Ramos (cell line): ENCODE data around the gene CCR5.
"Not testable (repeated sequence)": the region's sequence is repeated elsewhere in the genome, so short reads cannot be mapped to it uniquely, and the experiment has no call there.

Experiments used
- in situ Hi-C: fragments of 300-500 bp; cut with MboI; formaldehyde crosslinking; loops from one replicate; pipeline ENCODE4 v1.14.3; 2022; ENCODE audit warnings: low sequenced_read_pairs; ENCODE audit not compliant: unreplicated experiment

CCR5 gene

DNA sequence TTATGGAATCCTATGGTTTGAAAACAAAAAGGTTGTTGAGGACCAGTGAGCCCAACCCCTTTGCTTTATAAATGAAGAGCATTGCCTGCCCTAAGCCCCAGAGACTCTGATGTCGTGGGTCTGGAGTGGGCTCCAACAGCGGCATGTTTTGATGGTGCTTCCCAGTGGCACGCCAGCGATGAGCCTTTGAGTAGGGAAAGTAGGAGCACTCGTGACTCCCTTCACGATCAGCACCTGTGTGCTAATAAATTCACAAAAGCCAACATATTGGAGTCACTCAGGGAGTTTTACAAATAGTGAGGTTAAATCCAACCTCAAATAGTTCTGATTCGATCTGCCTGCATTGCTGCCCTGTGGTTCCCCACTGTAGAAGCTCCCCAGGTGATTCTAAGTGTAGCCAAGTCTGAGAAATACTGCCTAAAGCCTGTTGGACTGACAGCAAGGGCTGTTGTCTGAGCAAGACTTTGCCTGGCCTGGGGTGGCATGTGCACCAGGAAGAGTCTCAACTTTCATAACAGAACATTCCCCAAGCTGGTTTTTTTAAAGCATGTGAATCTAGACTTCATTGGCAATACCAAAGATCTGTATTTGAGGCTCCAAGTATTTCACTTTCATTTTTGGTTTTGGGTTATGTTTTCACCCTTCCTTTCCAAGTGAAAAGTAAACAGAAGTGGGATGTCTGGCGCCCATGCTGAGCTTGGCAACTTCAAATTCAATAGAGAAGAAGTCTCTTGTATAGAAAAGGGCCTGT lies 9.9 kb downstream of the CCR5 start:
- in situ Hi-C loops: no loop called here

DNA sequence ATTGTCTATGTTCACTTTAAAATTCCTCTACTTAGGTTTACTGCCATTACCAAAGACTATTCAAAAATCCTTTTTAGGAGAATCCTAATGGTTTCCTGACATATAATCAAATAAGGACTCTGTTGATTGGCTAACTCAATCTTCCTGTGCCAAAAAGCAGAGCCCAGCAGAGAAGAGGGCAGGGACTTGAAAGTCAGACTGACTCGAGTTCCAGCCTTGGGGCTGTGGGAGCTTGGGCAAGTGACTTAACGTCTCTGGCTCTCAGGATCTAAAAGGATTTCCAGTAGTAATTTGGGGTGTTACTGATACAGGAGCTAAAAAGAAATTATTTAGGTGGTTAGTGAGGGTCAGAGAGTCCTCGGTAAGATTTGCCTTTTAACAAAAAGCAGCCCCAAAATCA lies 10.9 kb downstream of the CCR5 start:
- in situ Hi-C loops: no loop called here

DNA sequence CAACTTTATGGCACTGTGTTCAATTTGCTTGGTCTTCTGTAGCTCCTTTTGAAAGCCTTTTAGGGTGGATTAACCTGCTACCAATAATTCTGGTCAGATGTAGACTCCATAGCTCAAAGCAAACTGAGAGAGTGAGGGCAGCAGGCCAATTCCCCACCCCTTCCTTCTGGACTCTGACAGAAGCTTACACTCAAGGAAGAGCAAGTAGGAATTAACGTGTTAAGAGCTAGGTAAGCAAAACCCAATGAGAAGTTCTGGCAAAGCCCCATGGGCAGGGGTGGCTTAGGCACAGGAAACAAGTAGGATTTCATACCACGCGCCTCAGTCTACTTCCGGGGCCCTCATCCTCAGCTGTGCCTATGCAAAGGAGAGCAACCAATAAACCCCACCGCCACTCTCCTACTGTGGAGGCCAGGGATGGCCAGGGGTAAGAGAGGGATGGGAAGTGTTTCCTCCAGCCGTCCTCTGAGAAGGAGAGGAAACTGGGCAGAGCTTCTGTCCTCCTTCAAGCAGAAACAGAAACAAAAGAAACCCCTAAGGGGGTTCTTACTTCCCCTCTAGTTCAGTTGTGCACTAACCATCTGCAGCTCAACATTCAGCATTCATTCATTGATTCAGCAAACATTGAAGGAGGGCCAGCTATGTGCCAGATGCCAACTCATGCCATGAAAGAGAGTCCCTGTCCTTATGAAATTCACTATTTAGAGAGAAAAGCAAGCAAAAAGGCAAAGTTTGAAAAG lies 12.6 kb downstream of the CCR5 start:
- in situ Hi-C loops: no loop called here

DNA sequence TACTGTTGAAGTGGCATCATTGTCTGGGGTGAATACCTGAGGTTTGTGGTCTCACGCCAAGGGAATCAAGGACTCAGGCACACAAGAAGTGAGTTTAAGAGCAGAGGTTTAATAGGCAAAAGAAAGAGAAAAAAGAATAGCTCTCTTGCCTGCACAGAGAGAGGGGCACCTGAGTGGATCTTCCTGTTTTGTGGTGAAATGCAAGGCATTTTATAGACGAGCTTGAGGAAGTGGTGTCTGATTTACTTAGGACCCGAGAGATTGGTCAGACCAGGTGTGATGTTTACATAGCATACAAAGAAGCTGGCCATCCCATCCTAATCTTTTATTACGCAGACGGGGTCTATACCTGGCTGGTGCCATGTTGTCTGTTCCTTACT lies 13.2 kb downstream of the CCR5 start:
- in situ Hi-C loops: no loop called here

DNA sequence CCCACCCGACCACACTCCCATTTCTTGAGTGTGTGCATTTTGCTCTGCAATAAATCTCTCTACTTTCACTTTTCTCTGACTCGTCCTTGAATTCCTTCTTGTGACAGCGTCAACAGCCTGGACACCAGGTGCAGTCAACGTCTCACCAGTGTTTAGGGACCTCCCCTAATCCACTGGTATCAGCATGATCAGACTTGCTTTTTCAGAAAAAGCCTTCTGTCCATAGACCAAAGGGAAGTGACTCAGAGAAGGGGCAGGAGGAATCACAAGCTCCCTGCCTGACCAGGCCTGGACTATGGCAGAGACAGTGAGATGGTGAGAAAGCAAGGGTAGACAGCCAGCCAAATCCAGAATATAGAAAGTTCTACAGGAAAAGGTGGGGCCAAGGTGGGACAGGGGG lies 15.5 kb downstream of the CCR5 start:
- in situ Hi-C loops: no loop called here

DNA sequence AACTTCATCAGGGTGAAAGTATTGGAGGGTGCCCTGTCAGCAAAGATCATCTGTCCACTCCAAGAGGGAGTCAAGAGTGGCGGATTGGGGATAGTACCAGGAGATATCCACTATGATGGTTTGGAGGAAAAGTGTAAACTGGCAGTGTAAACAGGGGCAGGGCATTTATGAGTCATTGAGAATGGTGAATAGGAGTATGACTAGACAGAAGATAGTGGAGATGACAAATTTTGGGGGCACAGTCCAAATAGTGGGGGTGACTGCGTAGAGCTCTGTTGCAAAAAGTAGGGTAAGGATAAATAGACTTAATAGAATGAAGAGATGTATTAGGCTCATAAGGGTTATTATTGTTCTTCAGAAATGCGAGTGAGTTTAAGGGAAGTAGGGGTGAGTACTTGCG lies 18.1 kb downstream of the CCR5 start:
- in situ Hi-C loops: not testable (repeated sequence)

DNA sequence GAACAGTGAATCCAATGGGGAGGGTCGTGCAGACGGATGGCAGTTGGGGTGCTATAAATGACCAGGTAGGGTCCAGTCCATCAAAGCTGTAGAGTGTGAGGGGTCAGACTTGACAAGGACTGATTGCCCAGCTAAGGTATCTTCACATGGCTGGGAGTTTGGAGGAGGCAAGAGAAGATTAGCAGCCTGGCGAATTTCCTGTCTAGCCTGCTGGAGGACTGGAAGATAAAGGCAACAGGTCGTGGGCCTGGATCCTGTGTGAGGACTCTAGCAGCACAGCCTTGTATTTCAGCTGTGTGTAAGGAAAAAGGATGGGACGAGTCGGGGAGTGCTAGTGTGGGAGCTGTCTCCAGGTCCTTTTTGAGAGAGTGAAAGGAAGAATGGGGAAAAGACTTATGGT lies 18.6 kb downstream of the CCR5 start:
- in situ Hi-C loops: no loop called here

DNA sequence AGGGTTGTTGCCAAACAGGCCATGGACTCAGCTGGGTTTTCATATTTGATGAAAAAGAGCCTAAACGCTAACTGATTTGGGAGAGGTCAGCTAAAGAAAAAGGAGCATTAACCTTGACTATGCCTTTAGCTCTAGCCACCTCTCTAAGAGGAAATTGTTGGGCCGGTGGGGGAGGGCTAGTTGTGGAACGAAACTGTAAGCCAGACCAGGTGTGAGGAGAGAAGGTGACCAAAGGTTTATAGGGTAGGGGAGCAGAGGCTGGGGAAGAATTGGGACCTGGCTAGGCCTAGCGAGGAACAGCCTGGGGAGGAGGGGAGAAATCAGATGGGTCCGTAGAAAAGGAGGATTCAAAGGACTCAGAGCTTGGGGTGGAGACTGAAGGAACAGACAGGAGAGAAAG lies 20.8 kb downstream of the CCR5 start:
- in situ Hi-C loops: not testable (repeated sequence)

DNA sequence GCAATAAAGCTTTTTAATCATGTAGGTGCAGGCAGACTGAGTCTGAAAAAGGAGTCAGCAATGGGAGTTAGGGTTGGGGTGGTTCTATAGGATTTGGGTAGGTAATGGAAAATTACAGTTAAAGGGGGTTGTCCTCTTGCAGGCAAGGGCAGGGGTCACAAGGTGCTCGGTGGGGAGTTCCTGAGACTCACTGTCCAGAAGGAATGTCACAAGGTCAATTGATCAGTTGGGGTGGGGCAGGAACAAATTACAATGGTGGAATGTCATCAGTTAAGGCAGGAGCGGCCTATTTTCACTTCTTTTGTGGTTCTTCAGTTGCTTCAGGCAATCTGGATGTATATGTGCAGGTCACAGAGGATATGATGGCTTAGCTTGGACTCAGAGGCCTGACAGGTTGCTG lies 22.3 kb downstream of the CCR5 start:
- in situ Hi-C loops: no loop called here

DNA sequence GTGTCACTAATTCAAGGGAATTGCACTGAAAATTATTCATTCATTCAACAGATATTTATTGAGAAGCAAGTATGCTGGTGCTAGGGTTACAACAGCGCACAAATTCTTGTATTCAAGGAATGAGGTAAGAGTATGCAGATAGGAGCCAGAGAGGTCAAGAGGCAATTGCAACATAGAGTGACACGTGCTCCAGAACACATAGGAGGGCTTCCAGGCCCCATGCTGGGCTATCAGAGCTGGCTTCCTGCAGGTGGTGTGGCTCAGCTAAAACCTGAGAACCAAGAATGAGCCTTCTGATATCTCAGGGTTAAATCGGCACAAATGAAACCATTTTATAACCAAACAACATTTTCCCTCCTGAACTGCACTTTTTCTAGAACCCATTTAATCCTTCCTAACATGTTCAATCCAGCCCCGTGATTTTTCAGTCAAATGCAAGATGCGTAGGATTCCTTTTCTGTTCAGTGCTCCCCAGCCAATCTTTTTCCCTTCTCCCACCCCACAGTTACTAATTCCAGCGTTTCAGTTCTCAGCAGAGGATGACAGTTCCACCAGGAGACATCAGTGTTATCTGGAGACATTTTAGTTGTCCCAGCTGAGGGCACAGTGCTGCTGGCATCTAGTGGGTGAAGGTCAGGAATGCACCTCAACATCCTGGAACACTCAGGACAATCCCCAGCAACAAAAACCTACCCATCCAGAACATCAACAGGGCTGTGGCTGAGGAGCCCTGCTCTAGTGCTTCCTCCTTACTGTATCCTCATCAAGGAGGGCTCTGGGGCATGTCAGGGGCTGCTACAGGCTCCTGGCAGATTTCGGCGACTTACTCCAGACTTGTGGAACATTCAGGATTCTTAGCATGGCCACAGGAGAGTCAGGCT lies 23.0 kb downstream of the CCR5 start:
- in situ Hi-C loops: no loop called here

DNA sequence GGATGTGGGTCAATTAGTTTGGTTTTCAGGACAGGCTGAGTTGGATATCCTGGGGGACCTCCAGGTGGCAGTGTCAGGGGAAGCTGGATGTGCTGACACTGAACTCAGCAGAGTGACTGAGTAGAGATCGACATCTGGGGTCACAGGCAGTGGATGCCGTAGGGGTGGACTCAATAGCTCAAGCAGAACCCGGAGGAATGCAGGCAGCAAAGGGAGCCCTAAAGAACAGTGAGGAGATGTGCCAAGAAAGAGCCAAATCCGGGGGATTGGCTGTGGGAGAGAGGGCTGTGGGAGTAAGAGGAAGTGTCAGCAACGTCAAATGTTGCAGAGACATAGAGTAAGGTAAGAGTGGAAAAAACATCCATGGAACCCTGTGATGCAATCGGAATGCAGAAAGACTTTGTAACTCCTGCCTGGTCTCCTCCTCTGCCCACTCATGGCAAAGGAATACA lies 24.5 kb downstream of the CCR5 start:
- in situ Hi-C loops: no loop called here

DNA sequence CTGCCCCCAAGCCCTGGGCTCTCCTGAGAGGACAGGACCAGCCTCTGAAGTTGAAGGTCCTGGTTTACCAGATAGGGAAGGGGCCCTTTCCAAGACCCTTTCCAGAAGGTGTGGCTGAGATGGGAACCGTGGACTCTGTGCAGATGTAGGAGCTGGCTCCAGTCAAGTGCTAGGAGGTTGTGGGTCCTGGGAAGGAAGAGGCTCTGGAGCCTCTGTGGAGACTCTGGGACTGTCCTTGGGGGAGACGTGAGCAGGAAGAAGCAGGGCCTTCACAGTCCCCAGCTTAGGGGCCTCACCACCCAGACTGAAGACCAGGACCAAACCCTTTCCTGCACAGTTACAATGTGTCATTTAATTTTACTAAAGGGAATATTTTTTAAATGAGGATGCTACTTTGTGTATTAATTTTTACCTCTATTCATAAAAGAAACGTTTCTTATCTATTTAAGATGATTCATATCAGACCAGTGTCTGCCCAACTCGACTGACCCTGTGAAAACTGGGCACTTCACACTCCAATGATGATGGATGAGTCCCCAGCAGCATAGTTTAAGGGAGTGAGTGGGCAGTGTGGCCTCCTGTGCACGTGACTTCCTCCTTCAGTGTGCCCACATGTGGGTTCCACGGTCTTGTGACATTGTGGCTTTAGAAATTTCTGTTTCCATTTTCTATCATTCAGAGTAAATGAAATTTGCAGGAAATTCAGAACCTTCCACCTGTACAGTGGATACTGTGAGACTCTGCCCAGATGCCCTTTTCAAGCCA lies 25.2 kb downstream of the CCR5 start:
- in situ Hi-C loops: no loop called here

DNA sequence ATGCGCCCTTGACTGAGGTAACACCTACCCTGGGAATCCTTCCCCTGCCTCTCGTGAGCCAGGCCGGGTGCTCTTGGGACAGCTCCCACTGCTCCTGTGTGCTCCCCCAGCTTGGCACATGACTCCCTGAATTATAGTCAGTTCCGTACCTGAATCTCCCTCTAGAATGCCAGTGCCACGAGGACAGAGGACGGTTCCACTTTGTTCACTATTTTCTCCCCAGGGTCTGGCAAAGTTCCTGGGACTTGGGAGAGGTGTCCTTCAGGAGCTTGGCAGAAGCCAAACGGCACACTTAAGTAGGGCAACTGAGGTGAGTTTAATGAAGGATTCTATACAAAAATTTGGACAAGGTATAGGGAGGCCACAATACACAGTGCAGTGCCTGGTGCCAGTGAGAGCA lies 26.4 kb downstream of the CCR5 start:
- in situ Hi-C loops: no loop called here

DNA sequence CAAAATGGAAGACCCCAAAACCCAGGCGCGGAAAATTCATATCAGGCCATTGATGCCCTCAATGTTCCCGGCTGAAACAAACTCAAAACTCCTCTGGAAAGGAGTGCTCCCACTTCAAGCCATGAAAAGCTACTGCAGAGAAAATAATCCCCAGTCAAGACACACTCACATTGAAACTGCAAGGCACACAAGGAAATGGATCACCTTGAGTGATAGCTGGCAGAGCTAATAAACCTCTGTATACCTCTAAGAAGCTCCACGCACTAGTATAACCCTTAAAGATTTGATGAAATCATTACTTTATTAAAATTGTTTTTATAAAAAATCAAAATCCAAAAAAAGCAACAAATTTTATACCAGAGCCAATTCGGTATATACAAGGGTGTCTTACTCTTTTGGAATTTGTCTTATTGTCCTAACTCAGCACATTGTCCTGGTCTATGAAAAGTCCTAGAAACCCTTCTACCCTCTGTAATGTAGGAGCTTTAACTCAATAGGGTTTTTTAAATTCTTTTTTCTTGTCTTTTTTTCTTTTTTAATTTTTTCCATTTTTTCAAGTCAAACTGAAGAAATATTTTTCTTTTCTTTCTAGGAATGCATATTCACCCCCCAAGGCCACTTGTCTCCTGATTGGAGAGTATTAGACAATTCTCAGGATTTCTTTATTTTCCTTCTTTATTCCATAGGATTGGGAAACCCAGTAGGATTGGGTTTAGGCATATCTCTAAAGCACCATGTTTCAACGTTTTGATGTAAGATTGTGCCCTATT lies 27.6 kb downstream of the CCR5 start:
- in situ Hi-C loops: no loop called here

DNA sequence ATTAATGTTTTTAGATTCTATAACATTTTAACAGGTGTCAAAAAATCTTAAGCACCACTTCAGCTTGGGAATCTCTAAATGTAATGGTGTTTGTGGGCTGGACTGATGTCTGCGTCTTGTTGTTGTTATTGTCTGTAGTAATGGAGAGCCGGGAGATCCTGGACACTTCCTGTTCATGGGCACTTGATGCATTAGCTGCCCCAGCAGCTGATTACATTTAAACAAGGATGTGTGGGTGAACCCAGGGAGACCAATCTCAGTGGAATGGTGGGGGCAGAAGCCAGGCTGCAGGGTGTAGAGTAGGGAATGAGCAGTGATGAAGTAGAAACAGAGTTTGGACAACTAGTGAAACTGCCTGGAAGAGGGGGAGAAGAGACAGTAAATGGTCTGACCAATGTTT lies 28.4 kb downstream of the CCR5 start:
- in situ Hi-C loops: no loop called here

DNA sequence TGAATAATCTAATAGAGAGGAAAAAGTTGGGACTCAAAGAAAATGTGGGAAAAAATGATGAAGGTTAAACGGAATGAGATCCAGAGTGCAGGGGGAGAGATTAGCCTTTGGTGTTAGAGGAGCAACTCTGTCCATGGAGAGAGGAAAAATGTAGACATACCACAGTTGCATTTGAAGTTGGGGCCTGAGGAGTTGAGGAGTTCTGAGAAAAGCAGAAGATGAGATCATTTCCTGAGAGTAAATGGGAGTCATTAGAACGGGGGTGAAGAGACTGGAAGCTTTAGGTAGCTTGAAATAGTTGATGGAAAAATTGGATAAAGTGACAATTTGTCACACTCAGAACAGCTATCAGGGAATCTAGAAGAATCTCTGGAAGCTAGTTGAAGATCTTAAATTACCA lies 28.8 kb downstream of the CCR5 start:
- in situ Hi-C loops: no loop called here

DNA sequence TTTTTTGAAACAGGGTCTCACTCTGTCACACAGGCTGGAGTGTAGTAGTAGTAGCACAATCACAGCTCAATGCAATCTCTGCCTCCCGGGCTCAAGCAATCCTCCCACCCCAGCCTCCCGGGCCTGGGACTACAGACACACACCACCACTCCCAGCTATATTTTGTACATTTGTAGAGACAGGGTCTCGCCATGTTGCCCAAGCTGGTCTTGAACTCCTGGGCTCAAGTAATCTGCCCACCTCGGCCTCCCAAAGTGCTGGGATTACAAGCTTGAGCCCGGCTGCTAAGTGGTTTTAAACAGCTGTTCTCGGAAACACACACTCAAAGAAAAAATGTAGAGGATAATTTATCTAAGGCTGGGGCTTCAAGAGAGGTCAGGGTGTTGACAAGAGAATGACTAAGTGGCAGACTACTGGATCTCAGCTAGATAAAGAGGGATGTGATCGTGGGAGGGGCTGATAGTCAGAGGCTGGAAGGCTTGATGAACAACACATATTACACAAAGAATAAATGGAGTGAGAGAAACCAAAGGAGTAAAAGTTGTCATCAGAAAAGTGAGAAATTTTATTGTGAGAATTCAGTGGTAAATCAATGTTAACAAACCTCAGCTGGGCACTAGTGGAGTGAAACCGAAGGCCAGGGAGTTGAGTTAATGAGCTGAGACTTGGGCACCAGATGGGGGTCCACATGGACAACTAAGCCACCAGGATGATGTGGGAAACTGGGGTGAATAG lies 29.4 kb downstream of the CCR5 start:
- in situ Hi-C loops: no loop called here

DNA sequence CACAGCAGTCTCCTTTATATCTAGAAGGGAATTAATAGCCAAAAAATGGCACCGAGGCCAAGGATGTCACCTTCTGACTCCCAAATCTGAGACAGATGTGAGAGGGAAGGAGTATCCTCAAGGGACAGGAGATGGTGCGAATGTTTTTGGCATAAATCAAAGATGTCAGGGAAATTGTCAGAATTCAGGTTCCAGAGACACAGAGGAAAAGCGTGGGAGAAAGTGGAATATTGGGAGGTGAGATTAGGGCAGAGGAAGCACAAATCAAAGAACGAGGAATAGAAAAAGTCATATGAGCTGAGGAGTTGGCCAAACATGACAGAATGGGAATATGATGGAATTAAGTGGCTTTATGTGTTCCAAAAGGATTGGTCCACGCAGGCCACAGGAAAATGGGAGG lies 30.1 kb downstream of the CCR5 start:
- in situ Hi-C loops: no loop called here

DNA sequence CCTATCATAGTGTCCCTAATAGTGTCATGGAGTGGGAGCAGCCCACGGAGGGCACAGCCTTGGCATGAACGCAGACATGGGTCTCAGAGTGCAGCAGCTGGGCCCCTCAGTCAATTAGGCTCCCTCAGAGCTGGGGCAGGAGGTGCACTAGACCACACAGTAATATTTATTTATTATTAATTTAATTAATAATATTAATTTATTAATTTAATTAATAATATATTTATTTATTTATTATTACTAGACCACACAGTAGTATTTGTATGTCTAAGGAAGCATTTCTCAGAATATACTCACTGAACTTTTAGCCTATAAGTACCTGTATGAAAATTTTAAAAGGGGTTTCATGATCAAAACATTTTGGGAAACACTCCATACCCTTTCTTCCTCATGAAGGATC lies 30.8 kb downstream of the CCR5 start:
- in situ Hi-C loops: no loop called here
